Ovary (tissue), 9 donors: ENCODE measurements around the gene CHST13. TPM values are rescaled to one million over a fixed set of nuclear protein-coding genes. Genes with fewer than 3 reads are reported as not detected.

ENCODE experiments used
- DNase-seq, 5 donors: peaks; one replicate each; pipeline ENCODE4 v3.0.0-alpha.2; 2019 to 2020
- H3K27ac ChIP-seq, 2 donors: fragments of 200-600 bp; one replicate each; pipeline versions ENCODE4 v1.5.1 to v1.8.0; 2019 to 2022
- H3K27me3 ChIP-seq: fragments of 200-600 bp; one replicate; pipeline ENCODE4 v1.8.0; 2022
- H3K36me3 ChIP-seq: fragments of 200-600 bp; sonication (generic); one replicate; pipeline ENCODE4 v1.5.1; 2019
- H3K4me1 ChIP-seq: one replicate; pipeline ENCODE4 v1.8.1; 2013; ENCODE audit warnings: mild to moderate bottlenecking, moderate library complexity; ENCODE audit not compliant: insufficient read depth
- H3K4me3 ChIP-seq: fragments of 200-600 bp; sonication (generic); one replicate; pipeline ENCODE4 v1.5.1; 2017
- H3K9me3 ChIP-seq, 2 donors: fragments of 200-600 bp in 1 of 2; sonication (generic) in 1 of 2; one replicate each; pipeline versions ENCODE4 v1.5.1 to v1.8.1; 2013 to 2019; ENCODE audit warnings: mild to moderate bottlenecking in 1 of 2, moderate library complexity in 1 of 2
- EP300 ChIP-seq: sonication (generic); formaldehyde crosslinking; IDR thresholded peaks from one replicate; pipeline ENCODE4 v1.6.1; 2017; ENCODE audit warnings: antibody characterized with exemption
- POLR2A ChIP-seq: fragments of 450-650 bp; IDR thresholded peaks from one replicate; pipeline ENCODE4 v1.6.1; 2017; ENCODE audit warnings: antibody characterized with exemption, mild to moderate bottlenecking, moderate library complexity
- WGBS, 3 donors: extraction: QIAGEN DNeasy Blood & Tissue Kit in 1 of 3; methylation state at CpG; one replicate each; pipeline versions ENCODE4 v1.1.5 to v1.1.7; 2013 to 2017; 5-methylcytosine and 5-hydroxymethylcytosine counted together
- intact Hi-C, 4 donors: fragments of 100-400 bp; cut with DNase I; formaldehyde crosslinking; loops; one replicate each; pipeline versions ENCODE4 v1.11.0 to v1.15.1; 2022 to 2023
- polyA plus RNA-seq, 2 donors: library from polyadenylated mRNA; stranded (reverse); fragments of 200-250 nt in 1 of 2; fragments of 350-450 nt in 1 of 2; fragmentation: Illumina TruSeq in 1 of 2; extraction: RNeasy Lipid Tissue Mini Kit (QIAGEN cat#74804) in 1 of 2; gene quantifications; one replicate each; pipeline ENCODE4 v1.2.3, GENCODE V29; 2013 to 2014
- total RNA-seq, 7 donors: library from RNA; depleted of rRNA in 2 of 7; stranded (reverse); fragments of >200 nt in 2 of 7; fragmentation: NEBNext Ultra II Directional in 3 of 7; extraction: Animal tissue kit (Norgen Biotek cat#: 25700) in 3 of 7; gene quantifications; one replicate each; pipeline versions ENCODE4 v1.1.0 to v1.2.4, GENCODE V29; 2016 to 2023
- TF ChIP-seq, protein P1 (sequence below), 3 donors: fragments of 450-650 bp in 2 of 3; fragments of 200-600 bp in 1 of 3; IDR thresholded peaks; one replicate each; pipeline versions ENCODE4 v1.5.1 to v1.8.0; 2016 to 2022; ENCODE audit warnings: antibody characterized with exemption in 3 of 3, mild to moderate bottlenecking in 1 of 3
- donor health status: DM: no; HTN: no; CAD: no; lungs with moderate emphysema.
- donor health status: DM: no; HTN: no; CAD: no.
- donor health status: Bipolar disorder and iron deficiency.
- donor health status: DM: yes; HTN: yes; CAD: no.
- donor health status: DM: no; HTN: no; CAD: no.
- donor health status: DM: yes; HTN: yes; CAD: no.

CHST13 gene
- total and polyA plus RNA-seq, 9 donors = 0.12 to 0.87 (median 0.31) TPM; not detected in 4

DNA sequence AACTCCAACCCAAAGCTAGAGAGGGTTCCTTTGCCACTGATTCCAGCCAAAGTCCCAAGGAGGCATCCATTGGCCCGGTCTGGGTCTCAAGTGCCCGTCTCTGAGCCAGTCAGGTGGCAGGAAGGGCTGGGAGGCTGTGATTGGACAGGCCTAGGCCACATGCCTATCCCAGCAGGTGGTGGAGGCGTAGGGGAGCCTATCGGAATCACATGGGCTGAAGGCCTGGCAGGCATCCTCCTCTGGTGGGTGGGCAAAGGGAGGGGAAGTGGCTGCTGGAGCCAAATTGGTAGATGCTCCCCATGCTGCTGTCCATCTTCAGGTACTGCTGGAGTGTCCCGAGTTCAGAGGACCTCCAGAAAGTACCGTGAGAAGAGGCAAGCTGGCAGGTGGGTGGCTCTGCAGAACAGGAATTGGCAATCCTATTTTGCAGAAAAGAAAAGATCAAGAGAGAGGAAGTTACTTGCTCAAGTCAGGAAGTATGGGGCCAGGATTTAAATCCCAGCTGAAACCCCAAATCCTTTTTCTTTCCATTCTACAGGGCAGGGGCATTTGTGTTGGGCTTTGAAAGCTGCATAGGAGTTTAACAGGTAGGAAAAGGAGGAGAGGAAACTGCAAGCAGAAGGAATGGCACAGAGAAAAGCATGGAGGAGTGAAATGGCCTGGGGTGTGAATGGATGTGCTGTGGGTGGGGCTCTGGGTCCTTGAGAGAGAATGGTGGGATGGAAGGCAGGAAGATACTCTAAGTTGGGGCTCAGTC is 3.7 kb downstream of the CHST13 start:
- H3K27ac ChIP-seq = no peak overlapping the region
- WGBS, 3 donors = 71 to 86% (median 72%) methylated on average over 6 of the region's 6 CpGs
- no peaks in the 10 kb centered on the region for H3K9me3 ChIP-seq
- H3K36me3 ChIP-seq = no peaks in the 10 kb centered on the region
- no peak for TF ChIP-seq EP300
- TF ChIP-seq POLR2A = no peak
- TF ChIP-seq, protein P1, sequence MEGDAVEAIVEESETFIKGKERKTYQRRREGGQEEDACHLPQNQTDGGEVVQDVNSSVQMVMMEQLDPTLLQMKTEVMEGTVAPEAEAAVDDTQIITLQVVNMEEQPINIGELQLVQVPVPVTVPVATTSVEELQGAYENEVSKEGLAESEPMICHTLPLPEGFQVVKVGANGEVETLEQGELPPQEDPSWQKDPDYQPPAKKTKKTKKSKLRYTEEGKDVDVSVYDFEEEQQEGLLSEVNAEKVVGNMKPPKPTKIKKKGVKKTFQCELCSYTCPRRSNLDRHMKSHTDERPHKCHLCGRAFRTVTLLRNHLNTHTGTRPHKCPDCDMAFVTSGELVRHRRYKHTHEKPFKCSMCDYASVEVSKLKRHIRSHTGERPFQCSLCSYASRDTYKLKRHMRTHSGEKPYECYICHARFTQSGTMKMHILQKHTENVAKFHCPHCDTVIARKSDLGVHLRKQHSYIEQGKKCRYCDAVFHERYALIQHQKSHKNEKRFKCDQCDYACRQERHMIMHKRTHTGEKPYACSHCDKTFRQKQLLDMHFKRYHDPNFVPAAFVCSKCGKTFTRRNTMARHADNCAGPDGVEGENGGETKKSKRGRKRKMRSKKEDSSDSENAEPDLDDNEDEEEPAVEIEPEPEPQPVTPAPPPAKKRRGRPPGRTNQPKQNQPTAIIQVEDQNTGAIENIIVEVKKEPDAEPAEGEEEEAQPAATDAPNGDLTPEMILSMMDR (IDR thresholded peaks at IDR 0.05) = no peak
- no peak for DNase-seq
- H3K27me3 ChIP-seq = no peaks in the 10 kb centered on the region
- H3K4me1 ChIP-seq = no peaks in the 10 kb centered on the region
- H3K4me3 ChIP-seq = no peak overlapping the region
- intact Hi-C loops = loop anchor here in 3 of 4 donors (10.0 kb wide), 3 partner anchors 137 to 1017 kb away; no protein-coding TSS in a partner anchor

DNA sequence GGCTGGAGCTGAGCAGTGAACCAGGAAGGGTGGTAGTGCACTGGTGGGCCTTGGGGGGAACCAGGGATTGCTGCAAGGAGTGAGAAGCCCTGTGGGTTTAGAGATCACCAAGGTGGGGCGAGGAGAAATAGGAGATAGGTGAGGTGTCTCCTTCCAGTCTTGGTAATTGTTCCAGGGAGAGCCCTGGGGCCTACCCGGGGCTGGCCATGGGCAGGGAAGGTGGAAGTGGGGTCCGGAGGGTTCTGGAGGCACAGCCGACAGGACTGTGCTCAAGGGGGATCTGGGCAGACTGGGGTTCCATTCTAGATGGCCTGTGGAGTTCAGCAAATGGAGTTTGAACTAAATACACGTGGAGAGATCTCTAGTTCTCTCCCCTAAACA is 4.5 kb downstream of the CHST13 start:
- H3K4me1 ChIP-seq = no peaks in the 10 kb centered on the region
- H3K4me3 ChIP-seq = no peak overlapping the region
- no peaks in the 10 kb centered on the region for H3K36me3 ChIP-seq
- no peak for DNase-seq
- 74 to 81% (median 76%) methylated on average over 5 of the region's 5 CpGs for WGBS, 3 donors
- TF ChIP-seq EP300 (no peak), POLR2A (no peak)
- TF ChIP-seq, protein P1 (IDR thresholded peaks at IDR 0.05) = no peak
- intact Hi-C loops = loop anchor here in 3 of 4 donors (10.0 kb wide), 3 partner anchors 136 to 1016 kb away; no protein-coding TSS in a partner anchor
- no peaks in the 10 kb centered on the region for H3K9me3 ChIP-seq
- H3K27ac ChIP-seq = no peak overlapping the region
- no peaks in the 10 kb centered on the region for H3K27me3 ChIP-seq

DNA sequence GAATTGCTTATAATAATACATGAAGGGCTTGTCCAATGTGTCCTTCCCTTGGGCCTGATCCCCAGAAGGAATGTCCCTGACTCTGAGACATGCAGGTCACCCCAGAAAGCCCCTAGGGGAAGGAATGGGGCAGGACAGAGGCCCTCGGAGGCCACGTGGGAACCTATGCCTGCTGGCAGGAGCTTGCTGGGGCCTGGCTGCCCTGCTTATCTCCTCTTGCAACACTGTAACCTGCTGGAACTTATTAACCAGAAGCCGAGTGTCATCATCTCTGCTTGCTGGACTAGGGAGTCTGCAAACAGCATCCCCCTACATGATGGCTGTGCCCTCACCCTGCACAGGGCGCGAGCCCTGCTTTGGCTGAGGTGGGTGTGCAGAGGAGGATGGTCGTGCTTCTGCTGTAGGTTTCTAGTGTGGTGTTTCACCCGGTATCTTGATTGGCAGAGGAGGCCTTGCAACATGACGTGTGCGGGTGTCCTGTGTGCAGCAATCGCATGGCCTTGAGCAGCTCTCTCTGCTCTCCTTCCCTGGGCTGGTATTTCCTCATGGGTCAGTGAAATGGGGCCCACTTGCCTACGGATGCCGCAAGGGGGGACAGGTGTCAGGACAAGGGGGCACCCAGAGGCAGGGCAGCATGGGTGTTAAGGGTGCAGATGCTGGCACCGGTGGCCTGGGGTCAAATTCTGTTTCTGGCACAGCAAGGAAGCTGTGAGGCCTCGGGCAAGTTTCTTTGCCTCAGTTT is 5.0 kb downstream of the CHST13 start:
- no peak for TF ChIP-seq EP300
- TF ChIP-seq POLR2A = no peak
- TF ChIP-seq, protein P1 (IDR thresholded peaks at IDR 0.05) = no peak
- no peak overlapping the region for H3K4me3 ChIP-seq
- H3K36me3 ChIP-seq = no peaks in the 10 kb centered on the region
- WGBS, 3 donors = 66 to 69% (median 67%) methylated on average over 14 of the region's 14 CpGs
- no peaks in the 10 kb centered on the region for H3K9me3 ChIP-seq
- no peak overlapping the region for H3K27ac ChIP-seq
- no peak for DNase-seq
- H3K27me3 ChIP-seq = no peaks in the 10 kb centered on the region
- no peaks in the 10 kb centered on the region for H3K4me1 ChIP-seq
- intact Hi-C loops = loop anchor here in 3 of 4 donors (10.0 kb wide), 3 partner anchors 136 to 1016 kb away; no protein-coding TSS in a partner anchor

DNA sequence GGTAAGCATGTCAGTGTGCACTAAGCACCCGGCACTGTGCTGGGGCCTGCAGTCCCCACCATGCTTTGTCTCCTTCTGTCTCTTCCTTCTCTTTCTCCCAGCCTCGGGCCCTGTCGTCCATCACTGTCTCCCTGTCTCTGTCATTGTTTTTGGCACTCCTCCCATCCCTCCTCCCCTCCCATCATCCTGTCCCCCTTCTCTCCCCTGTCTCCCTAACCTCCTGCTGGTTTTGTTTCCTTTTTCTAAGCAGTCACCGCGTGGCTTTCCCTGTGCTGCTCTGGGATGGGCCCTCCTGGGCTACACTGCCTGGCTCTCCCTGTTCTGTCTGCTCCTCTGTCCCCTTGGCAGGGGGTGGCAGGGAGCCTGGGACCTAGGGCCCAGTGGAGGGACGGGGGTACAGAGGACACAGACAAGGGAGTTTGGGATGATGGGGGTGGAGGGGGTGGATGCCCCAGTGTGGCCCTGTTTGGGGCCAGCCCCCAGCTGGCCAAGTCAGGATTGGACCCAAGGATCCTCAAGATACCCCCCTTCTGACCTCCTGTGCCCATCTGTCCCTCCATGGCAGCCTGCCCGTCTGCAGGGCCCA is 5.7 kb downstream of the CHST13 start:
- Histone ChIP-seq H3K27ac (no peak overlapping the region), H3K36me3 (no peaks in the 10 kb centered on the region), H3K9me3 (no peaks in the 10 kb centered on the region), H3K4me1 (no peaks in the 10 kb centered on the region), H3K27me3 (no peaks in the 10 kb centered on the region), H3K4me3 (no peak overlapping the region)
- WGBS, 3 donors = 74 to 81% (median 74%) methylated on average over 7 of the region's 7 CpGs
- TF ChIP-seq EP300 (no peak), POLR2A (no peak)
- TF ChIP-seq, protein P1 (IDR thresholded peaks at IDR 0.05) = no peak
- intact Hi-C loops = loop anchor here in 3 of 4 donors (10.0 kb wide), 3 partner anchors 135 to 1015 kb away; no protein-coding TSS in a partner anchor
- no peak for DNase-seq
